ENCODE results near the gene FHOD3.

GRCh38 chr18:36811955-36812354 is 514.4 kb downstream of the FHOD3 start:
- TF ChIP-seq CTCF (IDR thresholded peaks at IDR 0.05) (no peak), POLR2A (IDR thresholded peaks at IDR 0.05) (no peak)
